A673 (cell line): Measurements from ENCODE around the gene PRKD1. TPM values are rescaled to one million over a fixed set of nuclear protein-coding genes. Genes with fewer than 3 reads are reported as not detected.

Experiments used
- BruUV-seq: library from RNA; stranded (reverse); fragments of 400-500 nt; replicated peaks from 2 replicates; lab custom pipeline; 2021; lab: Mats Ljungman, UMichigan
- CTCF ChIA-PET: fragments of 300-600 bp; sonication (Branson Sonifier 250); formaldehyde crosslinking; loops from one replicate; lab custom pipeline; 2022; ENCODE audit warnings: antibody characterized with exemption; lab: Charles Lee
- POLR2A ChIA-PET: fragments of 300-600 bp; sonication (Branson Sonifier 250); formaldehyde crosslinking; loops from one replicate; lab custom pipeline; 2022; ENCODE audit warnings: antibody characterized with exemption; ENCODE audit not compliant: low non-redundant PET; lab: Charles Lee
- DNase-seq: peaks from one replicate; pipeline ENCODE4 v3.0.0-alpha.2; 2015; ENCODE audit warnings: low spot score
- H3K27ac ChIP-seq: fragments of 200-600 bp; sonication (generic); 2 replicates; pipeline ENCODE4 v1.5.1; 2016; ENCODE audit warnings: mixed run types, low read depth, mild to moderate bottlenecking, mixed read lengths, antibody characterized with exemption, low read length; ENCODE audit not compliant: poor library complexity, severe bottlenecking
- H3K27me3 ChIP-seq: fragments of 200-600 bp; sonication (generic); replicated peaks from 2 replicates; pipeline ENCODE4 v1.6.1; 2017; ENCODE audit warnings: mixed run types, low read depth, mild to moderate bottlenecking, mixed read lengths, antibody characterized with exemption, low read length; ENCODE audit not compliant: insufficient read depth, poor library complexity
- H3K36me3 ChIP-seq: fragments of 200-600 bp; sonication (generic); 2 replicates; pipeline ENCODE4 v1.6.1; 2016; ENCODE audit warnings: mixed run types, mild to moderate bottlenecking, mixed read lengths, antibody characterized with exemption, low read length; ENCODE audit not compliant: insufficient read depth, poor library complexity, severe bottlenecking
- H3K4me1 ChIP-seq: fragments of 200-600 bp; sonication (generic); 2 replicates; pipeline ENCODE4 v1.6.1; 2017; ENCODE audit warnings: mixed run types, mild to moderate bottlenecking, mixed read lengths, antibody characterized with exemption, low read length; ENCODE audit not compliant: insufficient read depth, poor library complexity, severe bottlenecking
- H3K4me3 ChIP-seq: fragments of 200-600 bp; sonication (generic); 2 replicates; pipeline ENCODE4 v1.5.1; 2016; ENCODE audit warnings: low read depth, mixed run types, mild to moderate bottlenecking, mixed read lengths, low read length; ENCODE audit not compliant: poor library complexity, severe bottlenecking
- H3K9me3 ChIP-seq: fragments of 200-600 bp; sonication (generic); 2 replicates; pipeline ENCODE4 v1.6.1; 2016; ENCODE audit warnings: mixed run types, low read depth, mild to moderate bottlenecking, mixed read lengths, antibody characterized with exemption, low read length; ENCODE audit not compliant: poor library complexity, severe bottlenecking
- EZH2 ChIP-seq: fragments of 200-600 bp; sonication (generic); IDR thresholded peaks from 2 replicates; pipeline ENCODE4 v1.6.1; 2017; ENCODE audit warnings: borderline replicate concordance, low read depth, mild to moderate bottlenecking, mixed read lengths, antibody characterized with exemption, low read length; ENCODE audit not compliant: poor library complexity, severe bottlenecking
- intact Hi-C: fragments of 100-400 bp; cut with micrococcal nuclease; formaldehyde crosslinking; loops from one replicate; pipeline ENCODE4 v1.10.0; 2022; ENCODE audit not compliant: unreplicated experiment
- total RNA-seq: library from RNA; stranded (reverse); gene quantifications from 2 replicates; pipeline ENCODE4 v1.2.3, GENCODE V29; 2021
- TF ChIP-seq, protein P1 (sequence below): fragments of 300-800, 200-600 bp; sonication (generic); conservative IDR thresholded peaks from 2 replicates; pipeline ENCODE4 v1.5.1; 2017; ENCODE audit warnings: low read depth, mild to moderate bottlenecking, antibody characterized with exemption, low read length, moderate library complexity, mixed read lengths

Gene PRKD1
- total RNA-seq, 1 experiment from 2014 or later = 45.7 TPM

DNA sequence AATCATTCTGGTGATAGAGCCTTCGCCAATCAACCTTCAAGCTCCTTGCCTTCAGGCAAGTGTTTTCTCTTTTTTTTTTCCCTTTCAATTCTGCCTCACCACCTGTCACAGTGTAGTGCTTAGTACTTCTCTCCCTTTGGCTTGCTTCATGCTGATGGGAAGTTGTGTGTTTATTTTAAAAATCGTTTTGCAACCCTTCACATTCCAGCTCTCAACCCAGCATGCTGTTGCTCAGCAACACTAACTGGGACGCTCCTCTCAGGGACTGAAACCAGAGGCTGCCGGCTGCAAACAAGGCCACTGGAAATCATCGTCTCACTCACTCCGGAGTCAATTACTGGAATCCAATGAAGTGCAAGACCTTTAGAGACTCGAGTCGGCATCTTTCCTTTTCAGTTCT, 342.7 kb downstream of the PRKD1 start:
- Histone ChIP-seq H3K4me1 (peaks cover 33% of the 10 kb centered on the region), H3K27me3 (no peaks in the 10 kb centered on the region), H3K27ac (no peak overlapping the region), H3K36me3 (no peaks in the 10 kb centered on the region), H3K9me3 (no peaks in the 10 kb centered on the region), H3K4me3 (no peak overlapping the region)
- ChIA-PET POLR2A (no interaction called here), CTCF (no interaction called here)
- no peak for TF ChIP-seq EZH2
- TF ChIP-seq, protein P1, sequence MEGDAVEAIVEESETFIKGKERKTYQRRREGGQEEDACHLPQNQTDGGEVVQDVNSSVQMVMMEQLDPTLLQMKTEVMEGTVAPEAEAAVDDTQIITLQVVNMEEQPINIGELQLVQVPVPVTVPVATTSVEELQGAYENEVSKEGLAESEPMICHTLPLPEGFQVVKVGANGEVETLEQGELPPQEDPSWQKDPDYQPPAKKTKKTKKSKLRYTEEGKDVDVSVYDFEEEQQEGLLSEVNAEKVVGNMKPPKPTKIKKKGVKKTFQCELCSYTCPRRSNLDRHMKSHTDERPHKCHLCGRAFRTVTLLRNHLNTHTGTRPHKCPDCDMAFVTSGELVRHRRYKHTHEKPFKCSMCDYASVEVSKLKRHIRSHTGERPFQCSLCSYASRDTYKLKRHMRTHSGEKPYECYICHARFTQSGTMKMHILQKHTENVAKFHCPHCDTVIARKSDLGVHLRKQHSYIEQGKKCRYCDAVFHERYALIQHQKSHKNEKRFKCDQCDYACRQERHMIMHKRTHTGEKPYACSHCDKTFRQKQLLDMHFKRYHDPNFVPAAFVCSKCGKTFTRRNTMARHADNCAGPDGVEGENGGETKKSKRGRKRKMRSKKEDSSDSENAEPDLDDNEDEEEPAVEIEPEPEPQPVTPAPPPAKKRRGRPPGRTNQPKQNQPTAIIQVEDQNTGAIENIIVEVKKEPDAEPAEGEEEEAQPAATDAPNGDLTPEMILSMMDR = no peak
- DNase-seq = no peak
- BruUV-seq = no TSS peak
- intact Hi-C loops = no loop called here

DNA sequence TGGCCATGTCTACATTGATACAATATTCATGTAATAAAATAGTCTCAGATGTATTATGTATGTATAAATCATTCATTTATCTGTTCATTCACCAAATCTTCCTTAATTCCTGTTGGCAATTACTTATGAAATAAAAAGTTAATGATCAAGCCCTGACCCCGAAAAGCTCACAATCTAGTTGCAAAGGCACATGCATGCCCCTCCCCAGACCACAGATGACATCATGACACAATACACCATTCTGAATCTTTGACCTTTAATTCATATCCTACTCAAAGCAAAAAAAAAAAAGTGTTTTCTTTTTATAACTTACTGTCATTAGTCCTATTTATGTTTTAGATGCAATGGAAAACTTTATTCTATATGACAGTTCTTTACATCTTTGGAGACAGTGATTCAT, 346.9 kb downstream of the PRKD1 start:
- no TSS peak for BruUV-seq
- peaks cover 6% of the 10 kb centered on the region for H3K4me1 ChIP-seq
- no peaks in the 10 kb centered on the region for H3K36me3 ChIP-seq
- CTCF ChIA-PET = no interaction called here
- H3K4me3 ChIP-seq = no peak overlapping the region
- intact Hi-C loops = no loop called here
- TF ChIP-seq, protein P1 = no peak
- no peak for TF ChIP-seq EZH2
- H3K27me3 ChIP-seq = no peaks in the 10 kb centered on the region
- POLR2A ChIA-PET = no interaction called here
- no peaks in the 10 kb centered on the region for H3K9me3 ChIP-seq
- no peak overlapping the region for H3K27ac ChIP-seq
- DNase-seq = no peak

DNA sequence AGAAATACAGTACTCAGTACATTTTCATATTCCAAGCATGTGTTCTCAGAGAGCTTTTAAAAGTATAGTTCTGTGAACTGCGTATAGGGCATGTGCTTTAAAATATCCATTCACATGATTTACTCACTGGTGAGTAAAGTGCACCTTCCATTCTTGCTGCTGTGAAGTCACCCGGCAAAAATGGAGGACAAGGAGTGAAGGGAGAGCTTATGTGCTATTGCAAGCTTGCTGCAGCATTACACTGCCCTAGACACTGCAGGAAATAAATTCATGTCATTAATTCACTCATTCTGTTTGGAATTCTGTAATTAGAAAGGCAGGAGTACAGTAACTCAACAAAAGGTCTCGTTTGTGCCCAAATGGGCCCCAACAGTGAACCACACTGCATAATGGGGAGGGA, 347.8 kb downstream of the PRKD1 start:
- TF ChIP-seq EZH2 = no peak
- TF ChIP-seq, protein P1 = no peak
- CTCF ChIA-PET = no interaction called here

More for the DNA sequence above, 347.8 kb downstream of the PRKD1 start:
- no peak overlapping the region for H3K27ac ChIP-seq
- DNase-seq = no peak
- no peak overlapping the region for H3K4me3 ChIP-seq
- no peaks in the 10 kb centered on the region for H3K9me3 ChIP-seq
- H3K4me1 ChIP-seq = no peaks in the 10 kb centered on the region
- POLR2A ChIA-PET = no interaction called here
- H3K27me3 ChIP-seq = no peaks in the 10 kb centered on the region
- intact Hi-C loops = no loop called here
- no TSS peak for BruUV-seq
- H3K36me3 ChIP-seq = no peaks in the 10 kb centered on the region
